Cardiac muscle cell (in vitro differentiated cells and primary cell): ENCODE measurements around the gene ATP6V1B1. TPM values are rescaled to one million over a fixed set of nuclear protein-coding genes. Genes with fewer than 3 reads are reported as not detected.

Experiments
- DNase-seq, 2 donors: peaks; one replicate each; pipeline versions ENCODE4 v3.0.0 to v3.0.0-alpha.2; 2010 to 2017; ENCODE audit warnings: low read depth in 1 of 2, low spot score in 1 of 2
- H3K27ac ChIP-seq: fragments of 200-600 bp; sonication (generic); 2 replicates; pipeline ENCODE4 v1.5.1; 2016
- H3K27me3 ChIP-seq: fragments of 200-600 bp; sonication (generic); 2 replicates; pipeline ENCODE4 v1.6.0; 2016; ENCODE audit warnings: control low read depth
- H3K36me3 ChIP-seq: fragments of 200-600 bp; sonication (generic); 2 replicates; pipeline ENCODE4 v1.5.1; 2016; ENCODE audit warnings: control low read depth
- H3K4me1 ChIP-seq: fragments of 200-600 bp; sonication (generic); 2 replicates; pipeline ENCODE4 v1.8.1; 2017; ENCODE audit warnings: low read depth, mild to moderate bottlenecking, mixed run types
- H3K4me3 ChIP-seq: fragments of 200-600 bp; sonication (generic); 2 replicates; pipeline ENCODE4 v1.5.1; 2016; ENCODE audit warnings: mild to moderate bottlenecking
- H3K9me3 ChIP-seq: fragments of 200-600 bp; sonication (generic); 2 replicates; pipeline ENCODE4 v1.5.1; 2017; ENCODE audit warnings: low read depth, mild to moderate bottlenecking, control low read depth
- CTCF ChIP-seq: IDR thresholded peaks from 2 replicates; pipeline ENCODE4 v1.5.1; 2012; ENCODE audit warnings: low read depth, mild to moderate bottlenecking, low read length
- polyA plus RNA-seq: library from polyadenylated mRNA; unstranded; fragments of >200 nt; fragmentation: Nextera tagmentation; extraction: Ambion mirVana; gene quantifications from 2 replicates; pipeline ENCODE4 v1.2.1, GENCODE V29; 2016
- total RNA-seq: library from RNA; depleted of rRNA; stranded (reverse); fragments of >200 nt; gene quantifications from 2 replicates; pipeline ENCODE4 v1.2.3, GENCODE V29; 2016

Gene ATP6V1B1
- total RNA-seq = 0.81 and 3.0 TPM in 2 replicates
- 1.00 TPM in 1 of 2 replicates, not detected in the other for polyA plus RNA-seq

- TF ChIP-seq CTCF = no peak
- H3K9me3 ChIP-seq = no peaks in the 10 kb centered on the region
- peak in 1 of 2 donors; percentile 37 for DNase-seq
- no peaks in the 10 kb centered on the region for H3K36me3 ChIP-seq
- H3K4me3 ChIP-seq = no peak within 1 kb of the TSS
- H3K4me1 ChIP-seq = no peaks in the 10 kb centered on the region
- no peak within 1 kb of the TSS for H3K27ac ChIP-seq
- H3K27me3 ChIP-seq = peaks cover 3% of the 10 kb centered on the region
These were observed at the start of gene ATP6V1B1 for GRCh38 chr2:70935468-70936164. Gene ATP6V1B1 (plus strand): TSS chr2:70935900. CDS start chr2:70935955, 55 bp downstream.

GRCh38 chr2:70886541-70886987, 49.1 kb upstream of the ATP6V1B1 start:
- Histone ChIP-seq H3K27me3 (peaks cover 100% of the 10 kb centered on the region), H3K4me1 (no peaks in the 10 kb centered on the region), H3K27ac (no peak overlapping the region), H3K4me3 (no peak overlapping the region), H3K36me3 (no peaks in the 10 kb centered on the region), H3K9me3 (no peaks in the 10 kb centered on the region)
- TF ChIP-seq CTCF = no peak
- no peak for DNase-seq

GRCh38 chr2:70887208-70887549, 48.5 kb upstream of the ATP6V1B1 start:
- Histone ChIP-seq H3K27me3 (peaks cover 100% of the 10 kb centered on the region), H3K4me3 (peak overlapping the region; percentile 30), H3K36me3 (no peaks in the 10 kb centered on the region), H3K4me1 (no peaks in the 10 kb centered on the region), H3K27ac (no peak overlapping the region), H3K9me3 (no peaks in the 10 kb centered on the region)
- TF ChIP-seq CTCF = no peak
- DNase-seq = no peak

- no peak overlapping the region for H3K27ac ChIP-seq
- no peaks in the 10 kb centered on the region for H3K36me3 ChIP-seq
- no peaks in the 10 kb centered on the region for H3K4me1 ChIP-seq
- no peaks in the 10 kb centered on the region for H3K9me3 ChIP-seq
- peak overlapping the region; percentile 30 for H3K4me3 ChIP-seq
- H3K27me3 ChIP-seq = peaks cover 100% of the 10 kb centered on the region
- DNase-seq = peak in 1 of 2 donors; percentile 67
- TF ChIP-seq CTCF = no peak
These were observed 48.0 kb upstream of the ATP6V1B1 start for GRCh38 chr2:70887550-70888246.

GRCh38 chr2:70888366-70888922, 47.3 kb upstream of the ATP6V1B1 start:
- no peak for TF ChIP-seq CTCF
- no peak overlapping the region for H3K4me3 ChIP-seq
- H3K27me3 ChIP-seq = peaks cover 100% of the 10 kb centered on the region
- no peak for DNase-seq
- no peaks in the 10 kb centered on the region for H3K9me3 ChIP-seq
- H3K4me1 ChIP-seq = no peaks in the 10 kb centered on the region
- no peaks in the 10 kb centered on the region for H3K36me3 ChIP-seq
- no peak overlapping the region for H3K27ac ChIP-seq
